ENCODE results near the gene PCED1B. TPM values are rescaled to one million over a fixed set of nuclear protein-coding genes. Genes with fewer than 3 reads are reported as not detected.

Gene PCED1B
- total RNA-seq, 1 experiment from 2014 or later: 6.6 TPM

- Mint-ChIP-seq H3K9me3 (0 out of 2 replicates have a peak, but pooled peaks cover 10% of the 10 kb centered on the region), H3K4me1 (no peaks in the 10 kb centered on the region), H3K27me3 (ENCODE audit: low read depth) (no peaks in the 10 kb centered on the region), H3K27ac (no peak overlapping the region), H3K36me3 (no peaks in the 10 kb centered on the region), H3K4me3 (no peak overlapping the region)
- no peak for DNase-seq (ENCODE audit: low spot score)
- CTCF ChIA-PET: no interaction called here
- no peak for TF ChIP-seq EMX1 (CRISPR knock-in tag; IDR thresholded peaks at IDR 0.05)
- TF ChIP-seq E2F4 (CRISPR knock-in tag; IDR thresholded peaks at IDR 0.05; ENCODE audit: borderline replicate concordance, low read depth): no peak
- no peak for TF ChIP-seq KAT7 (CRISPR knock-in tag; IDR thresholded peaks at IDR 0.05; ENCODE audit: borderline replicate concordance)
- TF ChIP-seq, protein P1, sequence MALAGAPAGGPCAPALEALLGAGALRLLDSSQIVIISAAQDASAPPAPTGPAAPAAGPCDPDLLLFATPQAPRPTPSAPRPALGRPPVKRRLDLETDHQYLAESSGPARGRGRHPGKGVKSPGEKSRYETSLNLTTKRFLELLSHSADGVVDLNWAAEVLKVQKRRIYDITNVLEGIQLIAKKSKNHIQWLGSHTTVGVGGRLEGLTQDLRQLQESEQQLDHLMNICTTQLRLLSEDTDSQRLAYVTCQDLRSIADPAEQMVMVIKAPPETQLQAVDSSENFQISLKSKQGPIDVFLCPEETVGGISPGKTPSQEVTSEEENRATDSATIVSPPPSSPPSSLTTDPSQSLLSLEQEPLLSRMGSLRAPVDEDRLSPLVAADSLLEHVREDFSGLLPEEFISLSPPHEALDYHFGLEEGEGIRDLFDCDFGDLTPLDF (CRISPR knock-in tag; IDR thresholded peaks at IDR 0.05): no peak
- TF ChIP-seq ZNF263 (CRISPR knock-in tag; IDR thresholded peaks at IDR 0.05; ENCODE audit: low read depth): no peak
- TF ChIP-seq SP1 (CRISPR knock-in tag; conservative IDR thresholded peaks at IDR 0.05): no peak
- no peak for TF ChIP-seq ZNF138 (CRISPR knock-in tag; conservative IDR thresholded peaks at IDR 0.05)
- no peak for TF ChIP-seq STAT6 (CRISPR knock-in tag; conservative IDR thresholded peaks at IDR 0.05; ENCODE audit: low read depth)
- TF ChIP-seq ZNF281 (CRISPR knock-in tag; IDR thresholded peaks at IDR 0.05): no peak
- no peak for TF ChIP-seq NR1H2 (CRISPR knock-in tag; IDR thresholded peaks at IDR 0.05)
- no peak for TF ChIP-seq MLX (CRISPR knock-in tag; IDR thresholded peaks at IDR 0.05)
- no peak for TF ChIP-seq ZNF396 (CRISPR knock-in tag; IDR thresholded peaks at IDR 0.05; ENCODE audit: borderline replicate concordance)
- no peak for TF ChIP-seq FOXP1 (CRISPR knock-in tag; IDR thresholded peaks at IDR 0.05; ENCODE audit: borderline replicate concordance)
- no peak for TF ChIP-seq MYBL2 (CRISPR knock-in tag; IDR thresholded peaks at IDR 0.05)
- TF ChIP-seq NFE2L1 (CRISPR knock-in tag; IDR thresholded peaks at IDR 0.05): no peak
- no peak for TF ChIP-seq NFATC4 (CRISPR knock-in tag; IDR thresholded peaks at IDR 0.05)
- no peak for TF ChIP-seq FOXJ3 (CRISPR knock-in tag; IDR thresholded peaks at IDR 0.05; ENCODE audit: borderline replicate concordance)
- ATAC-seq: no peak
- POLR2A ChIA-PET: no interaction called here
Measured at GRCh38 chr12:47121146-47121545, 41.7 kb downstream of the PCED1B start.

- no peak for ATAC-seq
- no peak overlapping the region for H3K4me3 Mint-ChIP-seq
- TF ChIP-seq, protein P1 (CRISPR knock-in tag; IDR thresholded peaks at IDR 0.05): no peak
- no peak for TF ChIP-seq AR (CRISPR knock-in tag; IDR thresholded peaks at IDR 0.05)
- no peak for TF ChIP-seq NR1H2 (CRISPR knock-in tag; IDR thresholded peaks at IDR 0.05)
- no peak for TF ChIP-seq ZNF671 (CRISPR knock-in tag; IDR thresholded peaks at IDR 0.05)
- TF ChIP-seq CTCF (IDR thresholded peaks at IDR 0.05): no peak
- TF ChIP-seq, protein P2, sequence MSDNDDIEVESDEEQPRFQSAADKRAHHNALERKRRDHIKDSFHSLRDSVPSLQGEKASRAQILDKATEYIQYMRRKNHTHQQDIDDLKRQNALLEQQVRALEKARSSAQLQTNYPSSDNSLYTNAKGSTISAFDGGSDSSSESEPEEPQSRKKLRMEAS (CRISPR knock-in tag; IDR thresholded peaks at IDR 0.05): no peak
Measured at GRCh38 chr12:47122602-47123001, 43.2 kb downstream of the PCED1B start.

More at GRCh38 chr12:47122602-47123001, 43.2 kb downstream of the PCED1B start:
- DNase-seq (ENCODE audit: low spot score): no peak
- no peaks in the 10 kb centered on the region for H3K27me3 Mint-ChIP-seq (ENCODE audit: low read depth)
- H3K9me3 Mint-ChIP-seq: 0 out of 2 replicates have a peak, but pooled peaks cover 10% of the 10 kb centered on the region
- ChIA-PET CTCF (no interaction called here), POLR2A (no interaction called here)
- no peaks in the 10 kb centered on the region for H3K36me3 Mint-ChIP-seq
- no peaks in the 10 kb centered on the region for H3K4me1 Mint-ChIP-seq
- H3K27ac Mint-ChIP-seq: no peak overlapping the region

Data from WTC11 (cell line).